ENCODE measurements around the gene GAS6.

DNA sequence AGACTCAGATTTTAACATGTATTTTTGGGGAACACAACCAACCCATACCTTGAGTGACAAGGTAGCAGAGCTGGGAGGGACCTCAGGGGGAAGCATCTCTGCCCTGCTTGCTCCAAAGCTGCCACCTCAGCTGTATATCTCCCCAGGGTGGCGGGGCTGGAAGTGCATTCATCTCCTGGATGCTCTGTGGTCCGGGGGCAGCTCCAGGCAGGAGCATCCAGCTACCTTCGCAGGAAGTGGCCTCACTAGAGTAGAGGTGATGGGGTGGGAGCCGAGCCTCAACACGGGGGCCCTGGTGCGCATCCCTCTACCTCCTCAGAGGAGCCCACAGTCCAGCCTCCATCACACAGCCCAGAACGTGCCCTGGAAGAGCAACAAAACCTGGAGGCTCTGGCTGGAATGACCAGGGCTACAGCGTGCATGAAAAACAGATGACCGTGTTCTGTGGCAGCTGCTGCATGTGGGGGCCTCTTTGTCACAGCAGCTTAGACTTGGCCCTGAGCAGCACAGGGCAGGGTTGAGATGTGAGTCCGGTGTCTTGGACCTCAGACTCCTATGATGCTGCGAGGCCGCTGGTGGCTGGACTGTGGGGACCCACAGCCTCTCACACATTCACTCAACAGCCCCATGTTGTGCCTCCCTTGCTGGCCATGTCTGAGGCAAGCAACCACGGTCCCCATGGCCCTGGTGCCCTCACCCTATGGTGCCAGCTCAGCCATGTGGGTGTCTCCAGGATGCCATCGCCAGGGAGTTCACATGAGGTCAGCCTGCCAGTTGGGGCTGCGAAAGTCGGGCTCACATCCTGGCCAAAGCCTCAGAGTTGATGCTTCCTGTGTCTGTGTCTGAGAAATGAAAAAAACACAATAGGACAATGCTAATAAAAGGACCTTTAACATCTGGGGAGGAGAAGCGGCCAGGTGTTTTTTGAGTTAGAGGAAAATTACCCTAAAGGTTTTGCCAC is 17.1 kb upstream of the GAS6 start:
- TF ChIP-seq EZH2 (IDR thresholded peaks at IDR 0.05; ENCODE audit: insufficient read depth, poor library complexity, severe bottlenecking) = no peak
- TF ChIP-seq EZH2phosphoT487 (IDR thresholded peaks at IDR 0.05; ENCODE audit: insufficient read depth, low read depth) = no peak

Measured in GM23248 (cell line).